PC-9 (cell line): Measurements from ENCODE around the gene FBXO36. TPM values are rescaled to one million over a fixed set of nuclear protein-coding genes. Genes with fewer than 3 reads are reported as not detected.

Experiments used
- BruUV-seq: library from RNA; stranded (reverse); fragments of 400-500 nt; replicated peaks from 2 replicates; lab custom pipeline; 2021; lab: Mats Ljungman, UMichigan
- CTCF ChIA-PET: fragments of 300-600 bp; sonication (Branson Sonifier 250); formaldehyde crosslinking; loops from one replicate; lab custom pipeline; 2022; ENCODE audit warnings: antibody characterized with exemption; lab: Charles Lee
- POLR2A ChIA-PET: fragments of 300-600 bp; sonication (Branson Sonifier 250); formaldehyde crosslinking; loops from one replicate; lab custom pipeline; 2022; ENCODE audit warnings: antibody characterized with exemption; ENCODE audit not compliant: unreplicated experiment; lab: Charles Lee
- DNase-seq, 2 experiments: peaks; one replicate each; pipeline versions ENCODE4 v3.0.0 to v3.0.0-alpha.2; 2015 to 2022; ENCODE audit warnings: mixed read lengths in 1 of 2
- H2AFZ ChIP-seq: fragments of 200-600 bp; sonication (generic); 2 replicates; pipeline ENCODE4 v1.8.1; 2017; ENCODE audit warnings: antibody characterized with exemption
- H3F3A ChIP-seq: fragments of 200-600 bp; sonication (generic); 2 replicates; pipeline ENCODE4 v1.8.1; 2017; ENCODE audit warnings: antibody characterized with exemption, mild to moderate bottlenecking, low read depth; ENCODE audit not compliant: insufficient read depth
- H3K27ac ChIP-seq: fragments of 200-600 bp; sonication (generic); 2 replicates; pipeline ENCODE4 v1.6.1; 2016; ENCODE audit warnings: mixed run types
- H3K27me3 ChIP-seq: fragments of 200-600 bp; sonication (generic); 2 replicates; pipeline ENCODE4 v1.6.1; 2016; ENCODE audit warnings: low read depth, mixed run types; ENCODE audit not compliant: insufficient read depth
- H3K36me3 ChIP-seq: fragments of 200-600 bp; sonication (generic); 2 replicates; pipeline ENCODE4 v1.6.1; 2016; ENCODE audit warnings: low read depth, mixed run types
- H3K4me1 ChIP-seq: fragments of 200-600 bp; sonication (generic); replicated peaks from 2 replicates; pipeline ENCODE4 v1.6.1; 2016; ENCODE audit warnings: mixed run types; ENCODE audit not compliant: insufficient read depth
- H3K4me2 ChIP-seq: fragments of 200-600 bp; sonication (generic); 2 replicates; pipeline ENCODE4 v1.6.1; 2017; ENCODE audit warnings: mixed run types
- H3K4me3 ChIP-seq: fragments of 200-600 bp; sonication (generic); 2 replicates; pipeline ENCODE4 v1.6.1; 2016; ENCODE audit warnings: mixed run types
- H3K79me2 ChIP-seq: fragments of 200-600 bp; sonication (generic); 2 replicates; pipeline ENCODE4 v1.6.1; 2017; ENCODE audit warnings: low read depth, mixed run types
- H3K9me2 ChIP-seq: fragments of 200-600 bp; sonication (generic); 2 replicates; pipeline ENCODE4 v1.8.1; 2017; ENCODE audit warnings: mild to moderate bottlenecking; ENCODE audit not compliant: insufficient read depth
- H3K9me3 ChIP-seq: fragments of 200-600 bp; sonication (generic); 2 replicates; pipeline ENCODE4 v1.8.1; 2016; ENCODE audit warnings: low read depth; ENCODE audit not compliant: insufficient read depth
- H4K20me1 ChIP-seq: fragments of 200-600 bp; sonication (generic); 2 replicates; pipeline ENCODE4 v1.8.1; 2017; ENCODE audit not compliant: insufficient read depth
- EZH2 ChIP-seq: fragments of 200-600 bp; sonication (generic); IDR thresholded peaks from 2 replicates; pipeline ENCODE4 v1.8.0; 2017; ENCODE audit warnings: antibody characterized with exemption, low read depth
- intact Hi-C: fragments of 100-400 bp; cut with micrococcal nuclease; formaldehyde crosslinking; loops from one replicate; pipeline ENCODE4 v1.10.0; 2022; ENCODE audit not compliant: unreplicated experiment
- total RNA-seq: library from RNA; stranded (reverse); gene quantifications from 2 replicates; pipeline ENCODE4 v1.2.3, GENCODE V29; 2021
- TF ChIP-seq, protein P1 (sequence below): fragments of 200-600 bp; sonication (generic); conservative IDR thresholded peaks from 2 replicates; pipeline ENCODE4 v1.6.1; 2017; ENCODE audit warnings: mixed run types, antibody characterized with exemption, mild to moderate bottlenecking, moderate library complexity

The FBXO36 gene
- total RNA-seq, 1 experiment from 2014 or later = 3.9 TPM

GRCh38 chr2:229993236-229993635 is 70.9 kb downstream of the FBXO36 start:
- Histone ChIP-seq H2AFZ (no peak overlapping the region), H3K4me3 (no peak overlapping the region), H3K79me2 (no peaks in the 10 kb centered on the region), H3K4me2 (no peak overlapping the region), H3F3A (no peaks in the 10 kb centered on the region), H4K20me1 (no peaks in the 10 kb centered on the region), H3K9me3 (no peaks in the 10 kb centered on the region), H3K27ac (no peak overlapping the region), H3K9me2 (no peaks in the 10 kb centered on the region), H3K36me3 (no peaks in the 10 kb centered on the region), H3K27me3 (no peaks in the 10 kb centered on the region), H3K4me1 (no peaks in the 10 kb centered on the region)
- intact Hi-C loops = no loop called here
- CTCF ChIA-PET = no interaction called here
- POLR2A ChIA-PET = interaction anchor here (0.7 kb wide), 1 partner anchor 1324 kb away, joined by 4 read pairs; no protein-coding TSS in a partner anchor
- TF ChIP-seq, protein P1, sequence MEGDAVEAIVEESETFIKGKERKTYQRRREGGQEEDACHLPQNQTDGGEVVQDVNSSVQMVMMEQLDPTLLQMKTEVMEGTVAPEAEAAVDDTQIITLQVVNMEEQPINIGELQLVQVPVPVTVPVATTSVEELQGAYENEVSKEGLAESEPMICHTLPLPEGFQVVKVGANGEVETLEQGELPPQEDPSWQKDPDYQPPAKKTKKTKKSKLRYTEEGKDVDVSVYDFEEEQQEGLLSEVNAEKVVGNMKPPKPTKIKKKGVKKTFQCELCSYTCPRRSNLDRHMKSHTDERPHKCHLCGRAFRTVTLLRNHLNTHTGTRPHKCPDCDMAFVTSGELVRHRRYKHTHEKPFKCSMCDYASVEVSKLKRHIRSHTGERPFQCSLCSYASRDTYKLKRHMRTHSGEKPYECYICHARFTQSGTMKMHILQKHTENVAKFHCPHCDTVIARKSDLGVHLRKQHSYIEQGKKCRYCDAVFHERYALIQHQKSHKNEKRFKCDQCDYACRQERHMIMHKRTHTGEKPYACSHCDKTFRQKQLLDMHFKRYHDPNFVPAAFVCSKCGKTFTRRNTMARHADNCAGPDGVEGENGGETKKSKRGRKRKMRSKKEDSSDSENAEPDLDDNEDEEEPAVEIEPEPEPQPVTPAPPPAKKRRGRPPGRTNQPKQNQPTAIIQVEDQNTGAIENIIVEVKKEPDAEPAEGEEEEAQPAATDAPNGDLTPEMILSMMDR = no peak
- no peak for TF ChIP-seq EZH2
- no TSS peak for BruUV-seq
- DNase-seq = no peak

- no peaks in the 10 kb centered on the region for H3F3A ChIP-seq
- no peaks in the 10 kb centered on the region for H3K9me2 ChIP-seq
- no peak overlapping the region for H3K27ac ChIP-seq
- H3K9me3 ChIP-seq = no peaks in the 10 kb centered on the region
- DNase-seq = no peak
- no peaks in the 10 kb centered on the region for H4K20me1 ChIP-seq
- H3K4me1 ChIP-seq = no peaks in the 10 kb centered on the region
- H3K36me3 ChIP-seq = no peaks in the 10 kb centered on the region
- intact Hi-C loops = no loop called here
- no peaks in the 10 kb centered on the region for H3K79me2 ChIP-seq
- no peaks in the 10 kb centered on the region for H3K27me3 ChIP-seq
- BruUV-seq = no TSS peak
- POLR2A ChIA-PET = no interaction called here
- CTCF ChIA-PET = no interaction called here
- no peak overlapping the region for H3K4me2 ChIP-seq
- H3K4me3 ChIP-seq = no peak overlapping the region
- H2AFZ ChIP-seq = no peak overlapping the region
- no peak for TF ChIP-seq EZH2
- TF ChIP-seq, protein P1 = no peak
These were observed 74.0 kb downstream of the FBXO36 start for GRCh38 chr2:229996320-229996719.

GRCh38 chr2:229997565-229997964 is 75.3 kb downstream of the FBXO36 start:
- H3K36me3 ChIP-seq = no peaks in the 10 kb centered on the region
- no peaks in the 10 kb centered on the region for H3K4me1 ChIP-seq
- TF ChIP-seq, protein P1 = no peak
- no peak for TF ChIP-seq EZH2
- H4K20me1 ChIP-seq = no peaks in the 10 kb centered on the region
- no TSS peak for BruUV-seq
- H3K4me2 ChIP-seq = no peak overlapping the region
- no peaks in the 10 kb centered on the region for H3K9me3 ChIP-seq
- H3K4me3 ChIP-seq = no peak overlapping the region
- POLR2A ChIA-PET = no interaction called here
- no peaks in the 10 kb centered on the region for H3F3A ChIP-seq
- no peaks in the 10 kb centered on the region for H3K9me2 ChIP-seq
- H3K27me3 ChIP-seq = no peaks in the 10 kb centered on the region
- intact Hi-C loops = no loop called here
- H3K79me2 ChIP-seq = no peaks in the 10 kb centered on the region
- CTCF ChIA-PET = no interaction called here
- no peak for DNase-seq
- H3K27ac ChIP-seq = no peak overlapping the region
- no peak overlapping the region for H2AFZ ChIP-seq
